ENCODE measurements around the gene KDM5B.

GRCh38 chr1:202711949-202712635 lies 96.1 kb downstream of the KDM5B start:
- TF ChIP-seq POLR2A (IDR thresholded peaks at IDR 0.05; ENCODE audit: low read length), result no peak
- no peak for TF ChIP-seq GATA1 (IDR thresholded peaks at IDR 0.05; ENCODE audit: low read depth, low read length)
